IPS-20b (cell line): ENCODE results near the gene GLI3.

Source experiments
- H3K27ac ChIP-seq: one replicate; pipeline ENCODE4 v1.5.1; 2013; ENCODE audit warnings: low read length
- H3K27me3 ChIP-seq: 2 replicates; pipeline ENCODE4 v1.6.1; 2013; ENCODE audit warnings: mild to moderate bottlenecking, low read length, inconsistent platforms; ENCODE audit not compliant: insufficient read depth
- H3K36me3 ChIP-seq: 2 replicates; pipeline ENCODE4 v1.6.1; 2013; ENCODE audit warnings: low read depth, mild to moderate bottlenecking, inconsistent platforms, low read length, moderate library complexity; ENCODE audit not compliant: insufficient read depth
- H3K4me1 ChIP-seq: 2 replicates; pipeline ENCODE4 v1.6.1; 2013; ENCODE audit warnings: mild to moderate bottlenecking, control low read depth, inconsistent platforms, low read length, moderate library complexity; ENCODE audit not compliant: insufficient read depth
- H3K4me3 ChIP-seq: 2 replicates; pipeline ENCODE4 v1.5.1; 2013; ENCODE audit warnings: mild to moderate bottlenecking, low read length, inconsistent platforms
- H3K9ac ChIP-seq: 2 replicates; pipeline ENCODE4 v1.6.1; 2013; ENCODE audit warnings: low read depth, mild to moderate bottlenecking, inconsistent platforms, low read length, moderate library complexity
- H3K9me3 ChIP-seq: 2 replicates; pipeline ENCODE4 v1.6.1; 2013; ENCODE audit warnings: mild to moderate bottlenecking, low read depth, low read length, inconsistent platforms; ENCODE audit not compliant: insufficient read depth

GLI3 gene

GRCh38 chr7:42156291-42156865 is 80.6 kb downstream of the GLI3 start:
- no peaks in the 10 kb centered on the region for H3K9me3 ChIP-seq
- no peak overlapping the region for H3K4me3 ChIP-seq
- H3K27ac ChIP-seq = no peak overlapping the region
- no peaks in the 10 kb centered on the region for H3K36me3 ChIP-seq
- peaks cover 30% of the 10 kb centered on the region for H3K4me1 ChIP-seq
- H3K27me3 ChIP-seq = no peaks in the 10 kb centered on the region
- H3K9ac ChIP-seq = no peak overlapping the region

GRCh38 chr7:42155584-42156290 is 81.3 kb downstream of the GLI3 start:
- Histone ChIP-seq H3K36me3 (no peaks in the 10 kb centered on the region), H3K4me3 (no peak overlapping the region), H3K4me1 (peaks cover 36% of the 10 kb centered on the region), H3K27me3 (no peaks in the 10 kb centered on the region), H3K27ac (no peak overlapping the region), H3K9ac (no peak overlapping the region), H3K9me3 (no peaks in the 10 kb centered on the region)

- Histone ChIP-seq H3K4me3 (no peak overlapping the region), H3K9me3 (no peaks in the 10 kb centered on the region), H3K27me3 (no peaks in the 10 kb centered on the region), H3K9ac (no peak overlapping the region), H3K4me1 (peaks cover 46% of the 10 kb centered on the region), H3K27ac (no peak overlapping the region), H3K36me3 (no peaks in the 10 kb centered on the region)
Measured at GRCh38 chr7:42154173-42154572, 82.8 kb downstream of the GLI3 start.

- 0 out of 2 replicates have a peak overlapping the region, but pooled peaks have one; percentile 15 for H3K9ac ChIP-seq
- no peak overlapping the region for H3K27ac ChIP-seq
- H3K27me3 ChIP-seq = no peaks in the 10 kb centered on the region
- H3K9me3 ChIP-seq = no peaks in the 10 kb centered on the region
- peaks cover 46% of the 10 kb centered on the region for H3K4me1 ChIP-seq
- peak overlapping the region; percentile 19; the same call in 1 of the 2 replicates for H3K4me3 ChIP-seq
- 0 out of 2 replicates have a peak, but pooled peaks cover 3% of the 10 kb centered on the region for H3K36me3 ChIP-seq
Measured at GRCh38 chr7:42152329-42153205, 84.4 kb downstream of the GLI3 start.

- H3K27ac ChIP-seq = no peak overlapping the region
- H3K4me1 ChIP-seq = peaks cover 37% of the 10 kb centered on the region
- H3K27me3 ChIP-seq = no peaks in the 10 kb centered on the region
Measured at GRCh38 chr7:42151309-42151708, 85.7 kb downstream of the GLI3 start.

GRCh38 chr7:42145539-42145938 is 91.5 kb downstream of the GLI3 start:
- peaks cover 11% of the 10 kb centered on the region; the same call in 1 of the 2 replicates for H3K4me1 ChIP-seq
- 0 out of 2 replicates have a peak, but pooled peaks cover 6% of the 10 kb centered on the region for H3K36me3 ChIP-seq
- no peak overlapping the region for H3K4me3 ChIP-seq
- H3K9ac ChIP-seq = no peak overlapping the region
- H3K9me3 ChIP-seq = no peaks in the 10 kb centered on the region
- H3K27ac ChIP-seq = no peak overlapping the region
- no peaks in the 10 kb centered on the region for H3K27me3 ChIP-seq

More at GRCh38 chr7:42151309-42151708, 85.7 kb downstream of the GLI3 start:
- 0 out of 2 replicates have a peak overlapping the region, but pooled peaks have one; percentile 10 for H3K4me3 ChIP-seq
- H3K9ac ChIP-seq = peak overlapping the region; percentile 34; the same call in 1 of the 2 replicates
- 0 out of 2 replicates have a peak, but pooled peaks cover 3% of the 10 kb centered on the region for H3K36me3 ChIP-seq
- no peaks in the 10 kb centered on the region for H3K9me3 ChIP-seq

GRCh38 chr7:42144604-42145003 is 92.4 kb downstream of the GLI3 start:
- no peak overlapping the region for H3K4me3 ChIP-seq
- no peak overlapping the region for H3K9ac ChIP-seq
- H3K9me3 ChIP-seq = no peaks in the 10 kb centered on the region
- H3K27ac ChIP-seq = no peak overlapping the region
- peaks cover 2% of the 10 kb centered on the region; the same call in 1 of the 2 replicates for H3K4me1 ChIP-seq
- H3K36me3 ChIP-seq = 0 out of 2 replicates have a peak, but pooled peaks cover 6% of the 10 kb centered on the region
- H3K27me3 ChIP-seq = no peaks in the 10 kb centered on the region

GRCh38 chr7:42143711-42144600 is 93.1 kb downstream of the GLI3 start:
- no peaks in the 10 kb centered on the region for H3K27me3 ChIP-seq
- no peak overlapping the region for H3K9ac ChIP-seq
- H3K4me1 ChIP-seq = peaks cover 4% of the 10 kb centered on the region; the same call in 1 of the 2 replicates
- H3K27ac ChIP-seq = no peak overlapping the region
- H3K4me3 ChIP-seq = no peak overlapping the region
- H3K36me3 ChIP-seq = 0 out of 2 replicates have a peak, but pooled peaks cover 6% of the 10 kb centered on the region
- H3K9me3 ChIP-seq = no peaks in the 10 kb centered on the region

- Histone ChIP-seq H3K9me3 (no peaks in the 10 kb centered on the region), H3K4me1 (peaks cover 23% of the 10 kb centered on the region; the same call in 1 of the 2 replicates), H3K27ac (no peak overlapping the region), H3K4me3 (no peak overlapping the region), H3K36me3 (0 out of 2 replicates have a peak, but pooled peaks cover 3% of the 10 kb centered on the region), H3K27me3 (no peaks in the 10 kb centered on the region), H3K9ac (no peak overlapping the region)
Measured at GRCh38 chr7:42142089-42142488, 94.9 kb downstream of the GLI3 start.

- H3K27me3 ChIP-seq = no peaks in the 10 kb centered on the region
- no peak overlapping the region for H3K4me3 ChIP-seq
- H3K9me3 ChIP-seq = no peaks in the 10 kb centered on the region
- 0 out of 2 replicates have a peak, but pooled peaks cover 3% of the 10 kb centered on the region for H3K36me3 ChIP-seq
- H3K4me1 ChIP-seq = peaks cover 23% of the 10 kb centered on the region; the same call in 1 of the 2 replicates
- no peak overlapping the region for H3K9ac ChIP-seq
- H3K27ac ChIP-seq = no peak overlapping the region
Measured at GRCh38 chr7:42139751-42140150, 97.3 kb downstream of the GLI3 start.
